Caki2 (cell line): ENCODE results near the gene BBS1. TPM values are rescaled to one million over a fixed set of nuclear protein-coding genes. Genes with fewer than 3 reads are reported as not detected.
A peak's percentile ranks its signal among the peaks of the same experiment; 100 is the strongest.
"Not testable (repeated sequence)": the region's sequence is repeated elsewhere in the genome, so short reads cannot be mapped to it uniquely, and the experiment has no call there.

Experiments used
- DNase-seq: peaks from one replicate; pipeline ENCODE4 v3.0.0-alpha.2; 2015; ENCODE audit warnings: low read depth
- in situ Hi-C: cut with HindIII; loops from 2 replicates; pipeline ENCODE4 v1.10.0; 2016; ENCODE audit warnings: low sequenced_read_pairs, low pct_unique_long_range_greater_than_20kb, mixed read lengths
- total RNA-seq: library from RNA; depleted of rRNA; stranded (reverse); fragments of >200 nt; shearing (Covaris generic); gene quantifications from 2 replicates; pipeline ENCODE4 v1.2.3, GENCODE V29; 2014; ENCODE audit warnings: low replicate concordance

BBS1 gene
- total RNA-seq, 1 experiment from 2014 or later, result 28.0 TPM

DNA sequence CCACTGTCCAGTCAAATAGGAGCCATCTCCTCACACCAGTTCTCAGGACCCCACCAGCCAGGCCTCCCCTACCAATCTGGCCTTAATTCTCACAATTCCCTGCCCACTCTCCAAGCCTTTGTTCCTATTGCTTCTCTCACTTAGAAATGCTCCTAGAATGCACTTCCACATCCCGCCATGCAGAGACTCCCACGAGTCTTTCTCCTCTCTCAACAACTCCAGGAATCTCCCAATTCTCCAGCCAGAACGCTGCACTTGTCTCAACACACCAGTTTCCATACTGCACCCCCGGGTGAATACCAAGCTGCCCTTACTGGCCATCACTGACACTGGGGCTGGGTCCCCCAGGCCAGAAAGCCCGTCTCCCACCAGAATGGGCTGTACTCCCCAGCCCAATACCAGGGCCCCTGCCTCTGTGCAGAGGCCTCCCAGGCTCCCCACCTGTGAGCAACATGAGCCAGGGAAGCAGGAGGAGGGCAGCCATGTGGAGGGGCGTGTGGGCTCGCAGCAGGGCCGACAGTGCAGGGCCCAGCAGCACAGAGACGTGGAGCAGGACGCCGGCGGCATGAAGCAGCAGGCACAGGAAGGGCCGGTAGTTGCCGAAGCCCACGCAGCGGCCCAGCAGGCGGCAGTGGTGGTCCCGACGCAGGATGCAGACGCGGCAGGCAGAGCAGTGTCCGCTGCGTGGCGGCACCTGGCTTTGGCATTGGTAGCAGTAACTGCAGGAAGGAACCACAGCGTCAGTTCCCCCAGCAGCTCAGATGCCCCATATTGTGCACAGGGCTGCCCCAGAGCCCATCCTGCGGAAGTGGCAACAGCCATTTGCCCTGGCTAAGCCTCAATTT, 33.0 kb downstream of the BBS1 start:
- in situ Hi-C loops, result no loop called here
- DNase-seq, result no peak

DNA sequence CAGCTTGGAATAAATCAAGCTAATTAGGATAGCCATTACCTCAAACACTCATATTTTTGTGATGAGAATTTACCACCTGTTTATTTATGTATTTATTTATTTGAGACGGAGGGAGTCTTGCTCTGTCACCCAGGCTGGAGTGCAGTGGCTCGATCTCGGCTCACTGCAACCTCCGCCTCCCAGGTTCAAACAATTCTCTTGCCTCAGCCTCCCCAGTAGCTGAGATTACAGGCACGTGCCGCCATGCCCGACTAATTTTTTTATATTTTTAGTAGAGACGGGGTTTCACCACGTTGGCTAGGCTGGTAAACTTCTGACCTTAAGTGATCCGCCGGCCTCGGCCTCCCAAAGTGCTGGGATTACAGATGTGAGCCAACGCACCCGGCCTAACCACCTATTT, 34.5 kb downstream of the BBS1 start:
- DNase-seq, in situ Hi-C loops: not testable (repeated sequence)

DNA sequence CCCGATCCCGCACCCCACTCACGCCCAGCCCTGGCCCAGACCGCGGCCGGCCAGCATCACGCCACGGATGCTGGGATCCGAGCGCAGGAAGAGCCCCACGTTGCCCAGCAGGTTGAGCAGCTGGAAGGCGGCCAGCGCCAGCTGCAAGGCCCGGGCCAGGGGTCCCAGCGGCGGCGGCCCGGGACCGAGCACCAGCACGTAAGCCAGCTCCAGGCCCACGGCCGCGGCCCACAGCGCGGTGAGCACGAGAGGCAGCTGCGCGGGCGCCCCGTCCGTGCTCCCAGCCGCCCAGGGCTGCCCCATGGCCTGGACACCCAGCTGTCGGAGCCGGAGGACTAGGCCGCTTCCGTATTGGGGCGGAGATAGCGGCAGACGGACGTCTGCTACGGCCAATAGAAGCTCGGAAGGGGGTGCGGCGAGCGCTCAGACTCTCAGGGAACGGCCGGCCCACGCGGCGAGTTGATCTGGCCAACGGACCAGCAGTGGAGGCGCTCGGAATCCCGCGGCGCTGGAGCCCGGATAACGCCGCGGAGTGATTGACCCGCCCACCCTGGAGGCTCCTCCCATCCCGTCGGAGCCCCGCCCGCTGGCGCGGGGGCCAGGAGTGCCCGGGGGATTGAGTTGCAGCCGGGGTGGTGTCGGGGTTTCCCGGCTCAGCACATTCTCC, 35.4 kb downstream of the BBS1 start, which contains the start of gene ZDHHC24:
Gene ZDHHC24 (minus strand): TSS at position 348 of the 667 bp plus-strand sequence. CDS start 45 bp downstream, at position 303.
- in situ Hi-C loops, result no loop called here
- DNase-seq, result peak; percentile 90

DNA sequence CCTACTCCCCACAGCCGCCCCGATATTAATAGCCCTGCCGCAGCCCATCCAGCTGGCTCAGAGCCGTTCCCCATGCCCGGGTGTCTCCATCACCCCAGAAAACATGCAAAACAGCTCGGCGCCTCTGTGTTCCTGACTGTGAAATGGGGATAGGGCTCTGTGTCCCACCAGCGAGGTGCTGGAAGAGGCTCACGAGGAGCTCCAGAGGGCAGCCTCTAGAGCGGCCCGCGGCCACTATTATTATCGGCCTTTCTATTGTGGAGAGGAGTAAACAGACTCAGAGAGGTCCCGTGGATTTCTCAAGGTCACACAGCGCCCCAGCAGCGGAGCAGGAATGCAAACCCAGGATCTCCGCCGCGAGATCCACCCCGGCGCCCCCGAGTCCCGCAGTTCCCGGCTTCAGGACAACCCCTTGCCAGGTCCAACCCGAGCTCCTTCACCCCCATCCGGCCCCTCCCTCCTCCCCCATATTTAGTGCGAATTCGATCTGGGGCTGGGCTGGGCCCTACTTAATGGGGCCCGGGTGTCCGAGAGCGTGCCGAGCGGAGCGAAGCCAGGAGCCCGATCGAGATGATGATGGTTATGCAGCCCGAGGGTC, 36.0 kb downstream of the BBS1 start, which contains the start of gene ACTN3:
Gene ACTN3 (plus strand): TSS at position 536 of the 598 bp plus-strand sequence. CDS start 35 bp downstream, at position 571.
- in situ Hi-C loops, result no loop called here
- no peak for DNase-seq

DNA sequence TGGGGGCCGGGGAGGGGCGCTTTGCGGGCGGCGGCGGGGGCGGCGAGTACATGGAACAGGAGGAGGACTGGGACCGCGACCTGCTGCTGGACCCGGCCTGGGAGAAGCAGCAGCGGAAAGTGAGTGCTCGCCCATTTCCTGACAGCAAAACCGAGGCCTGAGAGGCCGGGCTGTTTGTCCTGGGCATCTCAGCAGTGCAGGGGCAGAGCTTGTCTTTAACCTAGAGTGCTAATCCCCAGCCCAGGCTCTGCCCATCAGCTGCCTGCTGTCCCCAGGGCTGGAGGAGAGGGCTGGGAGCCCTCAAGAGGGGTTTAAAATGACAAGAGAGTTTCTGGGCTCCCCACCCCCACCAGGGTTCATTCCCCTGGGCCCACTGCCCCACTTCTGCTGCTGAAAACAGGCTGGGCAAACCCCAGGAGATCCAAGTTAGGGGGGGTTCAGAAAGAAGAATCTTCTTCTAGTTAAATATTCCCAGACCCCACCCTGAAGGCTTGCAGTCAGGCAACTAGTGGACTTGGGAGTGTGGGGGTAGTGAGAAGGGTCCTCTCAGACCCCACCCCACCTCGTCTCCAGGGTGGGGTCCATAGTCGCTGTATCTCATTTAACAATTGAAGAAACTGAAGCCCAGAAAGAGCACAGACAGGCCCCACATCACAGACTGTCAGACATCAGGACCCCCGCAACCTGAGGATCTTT, 36.7 kb downstream of the BBS1 start:
- in situ Hi-C loops, result no loop called here
- no peak for DNase-seq

DNA sequence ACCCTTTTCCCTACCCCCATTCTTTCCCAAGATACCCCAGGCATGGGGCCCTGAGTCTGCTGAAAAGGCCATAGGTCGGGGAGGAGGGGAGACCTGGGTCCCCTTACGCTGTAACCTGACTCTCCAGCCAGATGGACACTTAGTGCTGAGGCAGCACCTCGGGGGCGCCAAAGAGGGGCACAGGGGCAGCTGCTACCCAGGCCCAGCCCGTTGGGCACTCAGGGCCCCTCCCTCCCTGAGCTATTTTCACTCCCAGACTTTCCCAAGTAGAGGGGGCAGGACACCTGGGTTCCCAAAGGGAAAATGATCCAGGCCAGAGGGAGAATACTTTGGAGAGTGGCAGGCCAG, 37.2 kb downstream of the BBS1 start:
- no peak for DNase-seq
- in situ Hi-C loops, result no loop called here

DNA sequence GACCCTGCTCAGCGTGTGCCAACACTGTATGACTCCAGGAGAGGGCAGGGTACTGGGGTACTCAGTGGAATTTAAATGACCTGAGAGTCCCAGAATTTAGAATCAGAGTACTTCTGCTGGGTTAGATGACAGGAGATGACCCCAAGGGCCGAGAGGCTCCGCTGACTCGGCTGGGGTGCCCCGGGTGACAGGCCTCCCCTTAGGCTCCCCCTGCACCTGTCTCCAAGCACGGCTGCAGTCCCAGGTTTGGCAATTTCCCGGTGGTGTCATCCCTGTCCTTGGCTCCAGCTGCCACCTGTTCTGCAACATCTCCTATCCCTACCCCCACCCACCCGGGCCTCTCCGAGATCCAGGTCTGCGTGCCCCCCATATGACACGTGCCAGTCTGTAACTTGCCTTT, 37.6 kb downstream of the BBS1 start:
- no peak for DNase-seq
- in situ Hi-C loops, result no loop called here

DNA sequence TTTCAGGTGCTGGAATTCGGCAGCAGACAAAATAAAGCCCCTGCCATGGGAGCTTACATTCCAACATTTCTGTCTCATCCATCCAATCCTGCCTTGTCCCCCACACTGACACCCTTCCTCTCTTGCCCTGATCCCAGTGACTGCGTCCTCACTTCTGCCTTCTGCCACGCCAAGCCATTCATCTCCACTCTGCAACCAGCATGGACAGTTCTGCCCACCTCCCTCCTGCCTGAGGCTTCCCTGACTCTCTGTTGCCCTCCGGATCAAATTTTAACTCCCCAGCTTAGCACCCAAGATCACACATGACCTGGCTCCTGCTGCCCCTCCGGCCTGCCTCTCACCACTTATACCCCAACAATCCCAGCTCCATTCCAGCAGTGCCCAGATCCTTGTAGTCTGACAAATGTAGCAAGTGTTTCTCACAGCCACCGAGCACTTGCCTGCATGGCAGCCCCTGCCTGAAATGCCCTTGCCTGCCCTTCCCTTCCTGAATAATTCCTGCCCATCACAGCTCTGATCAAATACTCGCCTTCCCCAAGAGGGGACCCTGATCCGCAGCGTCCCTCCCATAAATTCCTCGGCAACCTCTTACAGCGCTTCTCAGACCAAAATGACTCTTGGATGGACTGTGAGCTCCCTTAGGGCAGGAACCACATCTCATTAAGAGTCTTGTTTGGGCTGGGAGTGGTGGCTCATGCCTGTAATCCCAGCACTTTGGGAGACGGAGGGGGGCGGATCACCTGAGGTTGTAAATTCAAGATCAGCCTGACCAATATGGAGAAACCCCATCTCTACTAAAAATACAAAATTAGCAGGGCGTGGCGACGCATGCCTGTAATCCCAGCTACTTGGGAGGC, 38.6 kb downstream of the BBS1 start:
- in situ Hi-C loops, result no loop called here

DNA sequence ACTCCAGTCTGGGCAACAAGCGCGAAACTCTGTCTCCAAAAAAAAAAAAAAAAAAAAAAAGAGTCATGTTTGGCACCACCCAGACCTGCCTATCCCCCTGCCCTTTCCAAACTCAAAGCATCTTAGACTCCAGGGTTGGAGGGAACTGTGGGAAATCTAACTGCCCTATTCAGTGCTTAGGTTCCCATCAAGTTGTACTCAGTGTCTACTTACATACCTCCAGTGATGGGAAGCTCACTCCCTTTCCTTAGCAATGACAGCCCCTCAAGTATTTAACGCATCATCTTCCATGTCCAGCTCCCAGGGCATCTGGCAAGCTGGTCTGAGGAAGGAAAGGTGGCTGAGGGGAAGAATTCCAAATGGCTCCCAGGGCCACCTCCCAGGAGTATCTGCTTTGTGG, 39.3 kb downstream of the BBS1 start:
- no peak for DNase-seq
- in situ Hi-C loops, result no loop called here

More for the DNA sequence above, 38.6 kb downstream of the BBS1 start:
- DNase-seq, result no peak

DNA sequence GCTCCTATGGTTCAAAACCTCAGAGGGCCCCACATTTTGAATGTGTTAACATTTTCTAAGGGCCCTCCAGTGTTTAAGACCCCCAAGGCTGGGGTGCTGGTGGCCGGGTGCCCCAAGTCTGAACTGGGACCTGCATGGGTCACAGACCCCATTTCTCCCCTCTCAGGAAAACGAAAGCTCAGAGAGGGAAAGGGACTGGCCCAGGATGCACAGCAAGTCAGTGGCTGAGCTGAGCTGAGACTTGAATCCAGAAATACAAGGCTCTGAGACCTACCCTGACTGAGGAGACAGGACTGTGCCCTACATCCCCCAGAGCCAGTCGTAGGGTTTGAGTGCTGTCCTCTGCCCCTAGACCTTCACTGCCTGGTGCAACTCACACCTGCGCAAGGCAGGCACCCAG, 40.5 kb downstream of the BBS1 start:
- no peak for DNase-seq
- in situ Hi-C loops, result no loop called here

DNA sequence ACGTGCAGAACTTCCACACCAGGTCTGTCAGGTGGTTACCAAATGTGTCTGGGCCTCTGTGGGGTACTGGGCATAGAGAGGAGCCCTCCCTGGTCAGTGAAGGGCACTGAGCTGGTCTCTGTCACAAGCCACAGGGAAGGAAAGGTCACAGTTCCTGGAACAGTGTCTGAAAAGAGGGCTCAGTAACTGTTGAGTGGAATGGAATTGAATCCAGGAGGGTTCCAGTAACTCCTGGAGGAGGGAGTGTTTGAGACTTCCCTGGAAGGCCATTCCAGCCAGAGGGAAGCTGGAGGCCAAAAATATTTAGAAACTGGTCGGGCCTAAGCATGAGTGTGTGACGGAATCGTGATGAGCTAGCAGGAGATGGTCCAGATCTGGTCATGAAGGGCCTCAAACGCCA, 44.2 kb downstream of the BBS1 start:
- in situ Hi-C loops, result no loop called here
- no peak for DNase-seq

DNA sequence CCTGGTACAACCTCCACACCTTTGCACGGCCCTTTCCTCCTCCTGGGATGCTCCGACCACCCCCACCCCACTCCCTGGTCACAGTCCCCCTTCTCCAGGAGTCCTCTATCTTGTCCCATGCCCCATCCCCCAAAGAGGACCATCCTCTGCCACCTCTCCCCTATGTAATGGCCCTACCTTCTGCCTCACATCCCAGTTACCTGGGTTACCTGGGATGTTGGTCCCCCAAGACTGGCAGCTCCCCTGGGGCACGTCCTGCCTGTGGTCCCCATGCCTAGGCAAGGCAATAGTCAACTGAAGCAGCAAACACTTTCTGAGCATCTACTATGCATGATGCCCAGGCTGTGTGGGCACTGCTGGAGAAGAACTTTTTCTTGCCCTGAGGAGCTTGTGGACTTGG, 45.0 kb downstream of the BBS1 start:
- in situ Hi-C loops, result no loop called here
- no peak for DNase-seq

DNA sequence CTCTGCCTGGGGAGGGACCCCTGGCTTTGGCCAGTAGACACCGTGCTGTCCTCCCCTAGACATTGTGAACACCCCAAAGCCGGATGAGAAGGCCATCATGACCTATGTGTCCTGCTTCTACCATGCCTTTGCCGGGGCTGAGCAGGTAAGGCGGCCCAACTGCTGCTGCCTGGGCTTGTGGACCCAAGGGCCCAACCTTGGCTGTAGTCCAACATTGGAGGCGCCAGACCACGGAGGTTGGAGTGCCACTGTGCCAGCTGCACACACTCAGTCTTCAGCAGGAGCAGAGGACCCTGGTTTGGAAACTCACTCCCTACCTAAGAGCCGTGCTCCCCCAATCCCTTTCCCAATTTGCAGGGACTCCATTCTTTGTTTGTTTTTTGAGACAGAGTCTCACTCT, 45.7 kb downstream of the BBS1 start:
- DNase-seq, result no peak
- in situ Hi-C loops, result no loop called here

DNA sequence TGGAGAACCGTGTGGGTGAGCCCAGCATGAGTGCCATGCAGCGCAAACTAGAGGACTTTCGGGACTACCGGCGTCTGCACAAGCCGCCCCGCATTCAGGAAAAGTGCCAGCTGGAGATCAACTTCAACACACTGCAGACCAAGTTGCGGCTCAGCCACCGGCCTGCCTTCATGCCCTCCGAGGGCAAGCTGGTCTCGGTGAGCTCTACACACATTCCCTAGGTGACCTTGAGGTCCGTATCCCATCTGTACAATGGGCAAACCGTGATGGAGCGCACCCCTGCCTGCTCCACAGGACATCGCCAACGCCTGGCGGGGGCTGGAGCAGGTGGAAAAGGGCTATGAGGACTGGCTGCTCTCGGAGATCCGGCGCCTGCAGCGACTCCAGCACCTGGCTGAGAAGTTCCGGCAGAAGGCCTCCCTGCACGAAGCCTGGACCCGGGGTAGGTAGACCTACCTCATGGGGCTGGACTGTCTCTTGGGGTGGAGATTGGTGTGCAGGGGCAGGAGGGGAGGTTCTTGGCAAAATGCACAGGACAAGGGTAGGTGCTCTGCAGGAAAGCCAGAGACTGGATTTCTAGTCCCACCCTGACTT, 47.4 kb downstream of the BBS1 start:
- in situ Hi-C loops, result no loop called here
- no peak for DNase-seq

DNA sequence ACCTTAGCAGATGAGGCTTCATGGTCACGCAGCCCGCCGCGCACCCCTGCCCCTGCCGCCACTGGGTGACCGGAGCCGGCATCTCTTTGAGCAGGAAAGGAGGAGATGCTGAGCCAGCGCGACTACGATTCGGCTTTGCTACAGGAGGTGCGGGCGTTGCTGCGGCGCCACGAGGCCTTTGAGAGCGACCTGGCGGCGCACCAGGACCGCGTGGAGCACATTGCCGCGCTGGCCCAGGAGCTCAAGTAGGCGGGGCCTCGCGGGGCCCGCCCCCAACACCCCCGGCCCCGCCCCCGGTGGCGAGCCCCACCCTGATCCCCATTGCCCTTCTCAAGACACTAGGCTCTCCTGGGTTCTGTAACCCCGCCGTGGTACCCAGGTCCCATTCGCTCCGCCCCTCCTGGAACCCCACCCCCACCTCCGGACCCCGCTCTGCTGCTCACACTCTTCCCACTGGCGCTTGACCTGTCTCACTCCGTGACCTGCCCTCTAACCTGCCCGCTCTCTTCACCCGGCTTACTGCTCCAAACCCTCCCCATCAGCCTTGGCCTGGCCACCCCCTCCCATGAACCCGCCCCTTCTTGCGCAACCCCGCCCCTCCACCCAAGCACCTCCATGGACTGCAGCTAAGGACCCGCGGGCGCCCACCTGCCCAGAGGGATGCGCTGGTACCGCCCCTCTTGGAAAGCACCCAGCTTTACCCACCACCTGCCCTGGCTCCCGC, 48.9 kb downstream of the BBS1 start:
- in situ Hi-C loops, result no loop called here
- DNase-seq, result no peak

DNA sequence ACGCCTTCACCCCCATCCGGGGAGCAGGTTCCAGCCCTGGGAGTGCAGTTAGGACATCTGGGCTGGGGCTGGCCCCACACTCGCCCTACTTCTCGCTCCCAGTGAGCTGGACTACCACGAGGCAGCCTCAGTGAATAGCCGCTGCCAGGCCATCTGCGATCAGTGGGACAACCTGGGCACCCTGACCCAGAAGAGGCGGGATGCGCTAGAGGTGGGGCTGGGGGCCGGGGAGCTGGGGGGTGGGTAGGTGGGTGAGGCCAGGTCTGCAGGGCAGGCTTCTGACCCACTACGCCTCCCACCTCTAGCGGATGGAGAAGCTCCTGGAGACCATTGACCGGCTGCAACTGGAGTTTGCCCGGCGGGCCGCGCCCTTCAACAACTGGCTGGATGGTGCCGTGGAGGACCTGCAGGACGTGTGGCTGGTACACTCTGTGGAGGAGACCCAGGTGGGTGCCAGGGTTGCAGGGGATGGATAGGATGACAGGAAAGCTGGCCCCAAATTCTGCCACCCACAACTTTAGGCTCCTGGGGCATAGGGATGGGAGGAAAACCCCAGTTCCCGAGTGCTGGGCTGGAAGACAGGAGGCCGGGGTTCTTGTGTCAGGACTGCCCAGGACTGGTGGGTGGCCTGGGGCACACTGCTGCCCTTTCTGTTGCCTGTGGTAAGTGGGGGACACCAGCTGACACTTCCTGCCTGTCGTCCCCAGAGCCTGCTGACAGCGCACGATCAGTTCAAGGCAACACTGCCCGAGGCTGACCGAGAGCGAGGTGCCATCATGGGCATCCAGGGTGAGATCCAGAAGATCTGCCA, 49.6 kb downstream of the BBS1 start:
- DNase-seq, result no peak
- in situ Hi-C loops, result no loop called here
